Activated T-helper 1 cell treated with anti-CD3 and anti-CD28 coated beads, Interleukin-12 subunit alpha, Interleukin-12 subunit beta, Interleukin-2, Interleukin-4 antibody, amounts not matched to agents 30 ng/mL and 10 ng/mL and 1 ng/mL, durations not matched to agents 14 hours and 24 hours and 36 hours (primary cell): ENCODE data around the gene RAC3. TPM values are rescaled to one million over a fixed set of nuclear protein-coding genes. Genes with fewer than 3 reads are reported as not detected.

Experiments used
- DNase-seq: peaks from one replicate; pipeline ENCODE4 v3.0.0; 2021; ENCODE audit warnings: low spot score
- H3K27ac Mint-ChIP-seq: one replicate; pipeline ENCODE4 v1.8.0; 2021; ENCODE audit warnings: mild to moderate bottlenecking, mixed read lengths
- H3K27me3 Mint-ChIP-seq: one replicate; pipeline ENCODE4 v1.8.0; 2022; ENCODE audit warnings: mild to moderate bottlenecking, moderate library complexity, mixed read lengths; ENCODE audit not compliant: insufficient read depth
- H3K36me3 Mint-ChIP-seq: one replicate; pipeline ENCODE4 v1.8.0; 2021; ENCODE audit warnings: low read depth, mixed read lengths
- H3K4me1 Mint-ChIP-seq: one replicate; pipeline ENCODE4 v1.8.0; 2021; ENCODE audit warnings: low read depth, mixed read lengths
- H3K4me3 Mint-ChIP-seq: one replicate; pipeline ENCODE4 v1.8.0; 2021; ENCODE audit warnings: mild to moderate bottlenecking, moderate library complexity, mixed read lengths
- H3K9me3 Mint-ChIP-seq: one replicate; pipeline ENCODE4 v1.8.0; 2021; ENCODE audit warnings: mixed read lengths
- intact Hi-C: fragments of 100-400 bp; cut with micrococcal nuclease; formaldehyde crosslinking; loops from one replicate; pipeline ENCODE4 v1.15.1; 2024
- total RNA-seq: library from RNA; stranded (reverse); gene quantifications from 2 replicates; pipeline ENCODE4 v1.2.3, GENCODE V29; 2022

Gene RAC3
- total RNA-seq, 1 donor from 2014 or later: 9.4 TPM

DNA sequence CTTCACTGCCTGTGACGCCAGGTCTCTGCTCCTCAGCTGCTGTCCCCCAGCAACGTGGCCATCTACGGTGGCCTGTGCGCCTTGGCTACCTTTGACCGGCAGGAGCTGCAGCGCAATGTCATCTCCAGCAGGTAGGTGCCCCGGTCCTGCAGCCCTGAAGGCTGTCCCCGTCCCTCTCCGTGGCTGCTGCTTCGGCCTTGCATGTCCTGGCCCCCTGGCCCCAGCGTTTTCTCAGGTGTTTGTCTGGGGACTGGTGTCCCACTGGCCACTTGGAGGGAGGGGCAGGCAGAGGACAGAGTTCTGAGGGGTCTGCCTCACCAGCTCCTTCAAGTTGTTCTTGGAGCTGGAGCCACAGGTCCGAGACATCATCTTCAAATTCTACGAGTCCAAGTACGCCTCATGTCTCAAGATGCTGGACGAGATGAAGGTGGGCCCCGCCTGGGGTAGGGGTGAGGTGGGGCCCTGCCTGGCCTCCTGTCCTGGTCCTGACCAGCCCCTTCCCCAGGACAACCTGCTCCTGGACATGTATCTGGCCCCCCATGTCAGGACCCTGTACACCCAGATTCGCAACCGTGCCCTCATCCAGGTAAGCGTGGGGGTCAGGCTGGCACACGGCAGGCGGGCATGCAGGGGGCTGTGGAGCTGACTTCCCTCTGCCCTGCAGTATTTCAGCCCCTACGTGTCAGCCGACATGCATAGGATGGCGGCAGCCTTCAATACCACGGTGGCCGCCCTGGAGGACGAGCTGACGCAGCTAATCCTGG is 24.7 kb downstream of the RAC3 start:
- no peak overlapping the region for H3K27ac Mint-ChIP-seq
- H3K4me3 Mint-ChIP-seq: no peak overlapping the region
- H3K27me3 Mint-ChIP-seq: no peaks in the 10 kb centered on the region
- DNase-seq: no peak
- H3K4me1 Mint-ChIP-seq: no peaks in the 10 kb centered on the region
- peaks cover 3% of the 10 kb centered on the region for H3K36me3 Mint-ChIP-seq
- H3K9me3 Mint-ChIP-seq: no peaks in the 10 kb centered on the region
- intact Hi-C loops: no loop called here

DNA sequence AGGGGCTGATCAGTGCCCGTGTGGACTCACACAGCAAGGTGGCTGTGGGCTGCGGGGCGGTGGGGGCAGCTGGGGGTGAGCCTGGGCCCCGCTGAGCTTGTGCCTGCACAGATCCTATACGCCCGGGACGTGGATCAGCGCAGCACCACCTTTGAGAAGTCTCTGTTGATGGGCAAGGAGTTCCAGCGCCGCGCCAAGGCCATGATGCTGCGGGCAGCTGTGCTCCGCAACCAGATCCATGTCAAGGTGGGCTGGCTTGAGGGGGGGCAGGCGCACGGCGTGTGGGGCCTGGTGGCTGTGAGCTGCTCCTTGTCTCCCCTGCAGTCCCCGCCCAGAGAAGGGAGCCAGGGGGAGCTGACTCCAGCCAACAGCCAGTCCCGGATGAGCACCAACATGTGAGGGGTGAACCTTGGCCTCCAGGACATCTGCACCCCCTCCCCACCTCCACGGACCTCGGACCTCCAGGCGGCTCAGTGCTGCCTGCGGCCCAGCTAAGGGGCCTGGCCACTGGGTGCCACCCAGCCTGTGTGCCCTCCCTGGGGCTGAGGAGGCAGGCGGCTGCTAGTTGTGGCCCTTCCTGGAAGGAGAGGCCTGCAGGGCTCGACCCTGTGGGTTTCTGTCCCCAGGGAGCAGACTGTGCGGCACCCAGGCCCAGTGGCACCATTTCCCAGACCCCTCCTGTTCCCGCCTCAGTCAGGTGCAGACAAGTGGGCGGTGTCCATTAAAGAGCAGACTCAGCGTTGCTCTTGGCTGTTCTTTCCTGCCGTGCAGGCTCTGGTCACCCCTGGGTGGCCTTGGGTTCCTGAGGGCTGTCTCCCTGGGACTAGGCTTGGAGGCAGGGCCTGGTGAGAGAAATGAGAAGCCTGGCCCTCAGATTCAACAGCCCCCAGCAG is 25.5 kb downstream of the RAC3 start:
- intact Hi-C loops: no loop called here
- no peak overlapping the region for H3K4me3 Mint-ChIP-seq
- H3K27ac Mint-ChIP-seq: no peak overlapping the region
- no peaks in the 10 kb centered on the region for H3K27me3 Mint-ChIP-seq
- peaks cover 3% of the 10 kb centered on the region for H3K36me3 Mint-ChIP-seq
- H3K9me3 Mint-ChIP-seq: no peaks in the 10 kb centered on the region
- no peak for DNase-seq
- no peaks in the 10 kb centered on the region for H3K4me1 Mint-ChIP-seq

- intact Hi-C loops: no loop called here
- DNase-seq: no peak
- Mint-ChIP-seq H3K4me1 (no peaks in the 10 kb centered on the region), H3K4me3 (no peak overlapping the region), H3K27ac (peak overlapping the region; percentile 12), H3K27me3 (no peaks in the 10 kb centered on the region), H3K36me3 (peaks cover 5% of the 10 kb centered on the region), H3K9me3 (no peaks in the 10 kb centered on the region)
Measured at GRCh38 chr17:82058230-82058854, 26.9 kb downstream of the RAC3 start.

DNA sequence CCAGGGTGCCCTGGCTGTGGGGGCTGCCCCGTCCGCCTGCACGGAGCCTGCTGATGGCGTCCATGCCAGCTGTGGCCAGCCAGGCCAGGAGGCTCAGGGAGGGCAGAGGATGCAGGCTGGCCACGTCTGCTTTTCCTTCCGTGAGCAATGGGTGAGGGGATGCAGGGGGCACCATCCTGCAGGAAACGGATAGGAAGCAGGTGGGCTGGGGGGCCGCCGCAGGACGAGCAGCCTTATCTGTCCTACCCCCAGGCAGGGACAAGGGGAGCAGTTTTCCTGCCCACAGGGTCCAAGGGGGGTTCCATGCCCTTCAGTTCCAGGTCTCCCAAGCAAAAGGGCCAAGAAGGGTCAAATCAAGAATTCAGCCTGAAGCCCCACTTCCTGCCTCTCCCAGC is 27.4 kb downstream of the RAC3 start:
- Mint-ChIP-seq H3K27ac (no peak overlapping the region), H3K4me3 (no peak overlapping the region), H3K4me1 (no peaks in the 10 kb centered on the region), H3K27me3 (no peaks in the 10 kb centered on the region), H3K36me3 (peaks cover 5% of the 10 kb centered on the region), H3K9me3 (no peaks in the 10 kb centered on the region)
- DNase-seq: no peak
- intact Hi-C loops: no loop called here

GRCh38 chr17:82059272-82060000 is 28.0 kb downstream of the RAC3 start:
- H3K36me3 Mint-ChIP-seq: peaks cover 5% of the 10 kb centered on the region
- no peaks in the 10 kb centered on the region for H3K9me3 Mint-ChIP-seq
- intact Hi-C loops: no loop called here
- no peaks in the 10 kb centered on the region for H3K27me3 Mint-ChIP-seq
- no peak for DNase-seq
- no peak overlapping the region for H3K27ac Mint-ChIP-seq
- no peaks in the 10 kb centered on the region for H3K4me1 Mint-ChIP-seq
- H3K4me3 Mint-ChIP-seq: no peak overlapping the region

DNA sequence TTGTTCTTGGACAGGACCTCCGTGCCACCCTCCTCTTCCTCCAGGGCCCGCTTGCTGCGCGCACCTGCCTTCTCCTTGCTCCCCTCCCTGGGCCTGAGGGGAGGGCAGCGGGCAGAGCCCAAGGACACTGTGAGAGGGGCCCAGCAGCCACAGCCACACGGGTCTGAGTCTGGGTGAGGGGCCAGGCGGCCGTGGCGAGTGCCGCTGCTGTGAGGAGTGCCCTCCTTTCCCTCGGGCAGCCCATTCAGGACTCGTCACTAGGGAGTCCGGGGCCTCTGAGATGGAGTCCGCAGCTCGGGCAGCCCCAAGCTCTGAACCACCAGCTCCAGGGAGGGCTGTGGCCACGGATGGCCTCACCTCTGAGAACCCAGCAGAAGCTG is 28.5 kb downstream of the RAC3 start:
- intact Hi-C loops: no loop called here
- DNase-seq: no peak
- H3K4me3 Mint-ChIP-seq: no peak overlapping the region
- no peaks in the 10 kb centered on the region for H3K27me3 Mint-ChIP-seq
- no peaks in the 10 kb centered on the region for H3K4me1 Mint-ChIP-seq
- H3K9me3 Mint-ChIP-seq: no peaks in the 10 kb centered on the region
- peaks cover 3% of the 10 kb centered on the region for H3K36me3 Mint-ChIP-seq
- H3K27ac Mint-ChIP-seq: no peak overlapping the region

- H3K27me3 Mint-ChIP-seq: no peaks in the 10 kb centered on the region
- H3K36me3 Mint-ChIP-seq: peaks cover 3% of the 10 kb centered on the region
- H3K9me3 Mint-ChIP-seq: no peaks in the 10 kb centered on the region
- H3K4me3 Mint-ChIP-seq: no peak overlapping the region
- H3K27ac Mint-ChIP-seq: no peak overlapping the region
- no peaks in the 10 kb centered on the region for H3K4me1 Mint-ChIP-seq
- intact Hi-C loops: no loop called here
- DNase-seq: no peak
Measured at GRCh38 chr17:82060614-82061013, 29.1 kb downstream of the RAC3 start.

DNA sequence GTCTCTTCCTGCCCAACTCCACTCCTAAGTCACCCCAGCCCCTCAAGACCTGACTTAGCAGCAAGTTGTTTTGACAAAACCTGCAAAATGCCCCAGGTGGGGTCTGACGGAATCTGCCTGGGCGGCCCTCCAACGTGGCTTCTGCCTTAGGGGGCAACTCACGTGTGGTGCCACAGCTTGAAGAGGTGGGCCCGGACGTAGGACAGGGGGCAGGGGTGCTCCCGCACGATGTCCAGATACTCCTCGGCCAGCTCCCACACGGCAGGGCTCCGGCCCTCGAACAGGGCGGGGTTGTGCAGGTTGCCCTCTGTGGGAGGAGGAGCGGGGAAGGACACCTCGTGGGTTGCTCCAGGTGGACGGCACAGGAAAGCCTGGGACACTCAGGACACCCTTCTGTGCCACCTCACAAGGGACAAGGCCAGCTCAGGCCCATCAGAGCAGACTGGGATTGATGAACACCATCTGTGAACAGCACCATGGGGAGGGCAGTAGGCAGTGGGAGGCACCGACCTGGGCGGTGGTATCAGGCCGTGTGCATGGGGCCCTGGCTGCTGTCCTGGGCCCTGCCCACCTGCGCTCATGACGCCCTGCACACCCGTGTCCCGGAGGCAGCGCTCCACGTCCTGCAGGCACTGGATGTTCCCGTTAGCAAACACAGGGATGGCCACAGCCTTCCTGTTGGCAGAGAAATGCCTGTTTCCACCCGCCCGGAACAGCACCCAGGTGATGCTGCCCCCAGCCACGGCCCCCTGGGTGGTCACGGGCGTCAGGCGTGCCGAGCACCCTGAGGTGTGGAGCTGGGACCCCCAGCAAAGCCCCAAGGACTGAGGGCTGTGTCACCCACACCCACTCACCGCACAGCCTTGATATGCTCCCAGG is 29.8 kb downstream of the RAC3 start:
- H3K36me3 Mint-ChIP-seq: peaks cover 6% of the 10 kb centered on the region
- DNase-seq: no peak
- H3K4me3 Mint-ChIP-seq: no peak overlapping the region
- no peaks in the 10 kb centered on the region for H3K27me3 Mint-ChIP-seq
- H3K9me3 Mint-ChIP-seq: no peaks in the 10 kb centered on the region
- no peaks in the 10 kb centered on the region for H3K4me1 Mint-ChIP-seq
- intact Hi-C loops: no loop called here
- H3K27ac Mint-ChIP-seq: no peak overlapping the region

DNA sequence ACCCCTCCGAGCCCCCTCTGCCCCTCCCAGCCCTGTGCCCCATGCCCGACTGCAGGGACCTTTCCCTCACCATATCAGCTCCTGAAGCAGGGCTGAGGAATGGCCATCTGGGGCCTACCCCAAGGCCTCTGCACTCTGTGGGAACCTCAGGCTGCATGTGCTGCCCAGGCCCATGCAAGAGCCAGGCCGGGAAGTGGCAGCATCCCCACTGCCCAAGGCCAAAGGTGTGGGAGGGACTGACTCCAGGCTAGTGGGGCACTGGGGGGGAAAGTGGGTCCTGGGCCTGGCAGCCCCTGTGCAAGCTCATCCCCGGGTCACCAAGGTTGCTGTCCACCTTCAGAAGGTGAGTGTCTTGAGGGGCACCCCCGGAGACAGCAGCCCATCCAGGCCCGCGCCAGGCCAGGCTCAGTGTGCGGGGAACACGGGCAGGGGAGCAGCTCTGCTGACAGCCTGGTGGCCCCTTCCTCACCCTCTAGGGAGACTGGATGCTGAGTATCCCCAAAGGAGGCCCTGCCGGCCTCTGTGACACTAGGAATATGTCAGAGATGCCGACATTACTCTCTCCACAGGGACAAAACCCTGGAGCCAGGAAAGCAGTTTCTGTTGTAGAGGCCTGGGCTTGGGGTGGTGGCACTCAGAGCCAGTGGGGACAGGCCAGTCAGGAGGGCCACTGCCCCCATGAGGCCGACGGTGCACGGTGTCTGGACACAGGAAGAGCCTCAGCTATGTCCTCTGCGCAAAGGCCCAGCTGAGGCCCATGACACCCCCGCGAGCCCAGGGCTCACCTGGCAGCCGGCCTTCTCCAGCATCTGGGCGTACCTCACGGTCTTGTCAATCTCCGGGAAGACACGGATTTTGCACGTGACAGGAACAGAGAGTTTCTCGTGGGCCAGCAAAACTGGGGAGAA is 30.9 kb downstream of the RAC3 start:
- Mint-ChIP-seq H3K27ac (no peak overlapping the region), H3K27me3 (no peaks in the 10 kb centered on the region), H3K36me3 (peaks cover 6% of the 10 kb centered on the region), H3K4me3 (peak overlapping the region; percentile 42), H3K9me3 (no peaks in the 10 kb centered on the region), H3K4me1 (no peaks in the 10 kb centered on the region)
- no peak for DNase-seq
- intact Hi-C loops: no loop called here

DNA sequence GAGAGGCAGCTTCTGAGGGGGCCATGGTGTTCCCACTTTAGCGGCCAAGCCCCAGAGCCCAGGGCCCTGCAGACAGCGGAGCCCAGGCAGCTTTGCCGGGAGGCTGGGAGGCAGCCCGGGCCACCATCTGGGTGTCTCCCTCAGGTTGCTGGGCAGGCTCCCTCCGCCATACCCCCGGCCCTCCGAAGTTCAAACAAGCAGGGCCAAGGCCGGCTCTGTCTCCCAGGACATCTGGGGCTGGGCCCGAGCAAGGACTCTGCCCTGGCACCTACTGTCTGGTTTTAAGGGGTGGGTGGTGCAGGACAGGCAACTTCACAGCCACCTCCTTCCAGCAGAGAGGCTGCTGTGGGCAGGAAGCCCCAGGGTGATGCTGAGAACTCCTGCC is 31.5 kb downstream of the RAC3 start:
- H3K9me3 Mint-ChIP-seq: no peaks in the 10 kb centered on the region
- DNase-seq: no peak
- H3K4me1 Mint-ChIP-seq: no peaks in the 10 kb centered on the region
- no peak overlapping the region for H3K27ac Mint-ChIP-seq
- peaks cover 6% of the 10 kb centered on the region for H3K36me3 Mint-ChIP-seq
- H3K27me3 Mint-ChIP-seq: no peaks in the 10 kb centered on the region
- no peak overlapping the region for H3K4me3 Mint-ChIP-seq
- intact Hi-C loops: no loop called here
